ENCODE data around the gene RAP2B.

Gene RAP2B

GRCh38 chr3:153171256-153171655 lies 9.2 kb downstream of the RAP2B start:
- peaks cover 2% of the 10 kb centered on the region; the same call in 1 of the 2 replicates for H3K36me3 ChIP-seq (ENCODE audit: insufficient read depth, low read length)

GRCh38 chr3:153171918-153172317 lies 9.9 kb downstream of the RAP2B start:
- Histone ChIP-seq H3K79me2 (ENCODE audit: control insufficient read depth, insufficient read depth, low read length, unreplicated experiment) (peaks cover 13% of the 10 kb centered on the region), H3K4me1 (ENCODE audit: control insufficient read depth, insufficient read depth, low read length, unreplicated experiment) (peaks cover 7% of the 10 kb centered on the region), H2AFZ (ENCODE audit: low read length, unreplicated experiment) (no peak overlapping the region), H3K4me3 (ENCODE audit: low read depth, low read length) (no peak overlapping the region), H3K27me3 (ENCODE audit: insufficient read depth, low read length) (no peaks in the 10 kb centered on the region), H3K27ac (ENCODE audit: low read depth, low read length) (no peak overlapping the region), H3K36me3 (ENCODE audit: insufficient read depth, low read length) (peaks cover 3% of the 10 kb centered on the region; the same call in 1 of the 2 replicates)

More at GRCh38 chr3:153171256-153171655, 9.2 kb downstream of the RAP2B start:
- Histone ChIP-seq H3K27ac (ENCODE audit: low read depth, low read length) (no peak overlapping the region), H3K27me3 (ENCODE audit: insufficient read depth, low read length) (no peaks in the 10 kb centered on the region), H2AFZ (ENCODE audit: low read length, unreplicated experiment) (no peak overlapping the region), H3K4me3 (ENCODE audit: low read depth, low read length) (no peak overlapping the region), H3K4me1 (ENCODE audit: control insufficient read depth, insufficient read depth, low read length, unreplicated experiment) (peaks cover 14% of the 10 kb centered on the region), H3K79me2 (ENCODE audit: control insufficient read depth, insufficient read depth, low read length, unreplicated experiment) (peaks cover 19% of the 10 kb centered on the region)

- Histone ChIP-seq H3K36me3 (ENCODE audit: insufficient read depth, low read length) (peaks cover 3% of the 10 kb centered on the region; the same call in 1 of the 2 replicates), H2AFZ (ENCODE audit: low read length, unreplicated experiment) (no peak overlapping the region)
These were observed 11.1 kb downstream of the RAP2B start for GRCh38 chr3:153172796-153173757.

GRCh38 chr3:153173758-153174516 lies 11.9 kb downstream of the RAP2B start:
- Histone ChIP-seq H3K4me1 (ENCODE audit: control insufficient read depth, insufficient read depth, low read length, unreplicated experiment) (no peaks in the 10 kb centered on the region), H3K79me2 (ENCODE audit: control insufficient read depth, insufficient read depth, low read length, unreplicated experiment) (no peaks in the 10 kb centered on the region), H2AFZ (ENCODE audit: low read length, unreplicated experiment) (no peak overlapping the region), H3K27me3 (ENCODE audit: insufficient read depth, low read length) (no peaks in the 10 kb centered on the region), H3K27ac (ENCODE audit: low read depth, low read length) (no peak overlapping the region), H3K4me3 (ENCODE audit: low read depth, low read length) (no peak overlapping the region), H3K36me3 (ENCODE audit: insufficient read depth, low read length) (peaks cover 3% of the 10 kb centered on the region; the same call in 1 of the 2 replicates)

More at GRCh38 chr3:153172796-153173757, 11.1 kb downstream of the RAP2B start:
- H3K79me2 ChIP-seq (ENCODE audit: control insufficient read depth, insufficient read depth, low read length, unreplicated experiment), result peaks cover 3% of the 10 kb centered on the region
- H3K27ac ChIP-seq (ENCODE audit: low read depth, low read length), result no peak overlapping the region
- peaks cover under 1% of the 10 kb centered on the region for H3K4me1 ChIP-seq (ENCODE audit: control insufficient read depth, insufficient read depth, low read length, unreplicated experiment)
- no peak overlapping the region for H3K4me3 ChIP-seq (ENCODE audit: low read depth, low read length)
- H3K27me3 ChIP-seq (ENCODE audit: insufficient read depth, low read length), result no peaks in the 10 kb centered on the region

- Histone ChIP-seq H3K4me1 (ENCODE audit: control insufficient read depth, insufficient read depth, low read length, unreplicated experiment) (no peaks in the 10 kb centered on the region), H3K36me3 (ENCODE audit: insufficient read depth, low read length) (peaks cover 3% of the 10 kb centered on the region; the same call in 1 of the 2 replicates), H3K4me3 (ENCODE audit: low read depth, low read length) (no peak overlapping the region), H2AFZ (ENCODE audit: low read length, unreplicated experiment) (no peak overlapping the region), H3K27me3 (ENCODE audit: insufficient read depth, low read length) (no peaks in the 10 kb centered on the region), H3K79me2 (ENCODE audit: control insufficient read depth, insufficient read depth, low read length, unreplicated experiment) (no peaks in the 10 kb centered on the region), H3K27ac (ENCODE audit: low read depth, low read length) (no peak overlapping the region)
These were observed 14.2 kb downstream of the RAP2B start for GRCh38 chr3:153176197-153176596.

GRCh38 chr3:153180860-153181372 lies 18.9 kb downstream of the RAP2B start:
- Histone ChIP-seq H3K36me3 (ENCODE audit: insufficient read depth, low read length) (0 out of 2 replicates have a peak, but pooled peaks cover 3% of the 10 kb centered on the region), H3K4me1 (ENCODE audit: control insufficient read depth, insufficient read depth, low read length, unreplicated experiment) (no peaks in the 10 kb centered on the region), H3K79me2 (ENCODE audit: control insufficient read depth, insufficient read depth, low read length, unreplicated experiment) (no peaks in the 10 kb centered on the region), H3K4me3 (ENCODE audit: low read depth, low read length) (no peak overlapping the region), H2AFZ (ENCODE audit: low read length, unreplicated experiment) (no peak overlapping the region), H3K27ac (ENCODE audit: low read depth, low read length) (no peak overlapping the region), H3K27me3 (ENCODE audit: insufficient read depth, low read length) (no peaks in the 10 kb centered on the region)

- Histone ChIP-seq H3K4me3 (ENCODE audit: low read depth, low read length) (no peak overlapping the region), H3K4me1 (ENCODE audit: control insufficient read depth, insufficient read depth, low read length, unreplicated experiment) (no peaks in the 10 kb centered on the region), H3K27me3 (ENCODE audit: insufficient read depth, low read length) (no peaks in the 10 kb centered on the region), H2AFZ (ENCODE audit: low read length, unreplicated experiment) (peak overlapping the region; percentile 42), H3K27ac (ENCODE audit: low read depth, low read length) (no peak overlapping the region), H3K36me3 (ENCODE audit: insufficient read depth, low read length) (no peaks in the 10 kb centered on the region), H3K79me2 (ENCODE audit: control insufficient read depth, insufficient read depth, low read length, unreplicated experiment) (no peaks in the 10 kb centered on the region)
These were observed 20.7 kb downstream of the RAP2B start for GRCh38 chr3:153182501-153183293.

- H3K27me3 ChIP-seq (ENCODE audit: insufficient read depth, low read length), result no peaks in the 10 kb centered on the region
- H3K4me1 ChIP-seq (ENCODE audit: control insufficient read depth, insufficient read depth, low read length, unreplicated experiment), result no peaks in the 10 kb centered on the region
- H2AFZ ChIP-seq (ENCODE audit: low read length, unreplicated experiment), result no peak overlapping the region
- H3K36me3 ChIP-seq (ENCODE audit: insufficient read depth, low read length), result no peaks in the 10 kb centered on the region
- H3K79me2 ChIP-seq (ENCODE audit: control insufficient read depth, insufficient read depth, low read length, unreplicated experiment), result no peaks in the 10 kb centered on the region
- no peak overlapping the region for H3K4me3 ChIP-seq (ENCODE audit: low read depth, low read length)
- no peak overlapping the region for H3K27ac ChIP-seq (ENCODE audit: low read depth, low read length)
These were observed 28.9 kb downstream of the RAP2B start for GRCh38 chr3:153190923-153191322.

- Histone ChIP-seq H3K36me3 (ENCODE audit: insufficient read depth, low read length) (no peaks in the 10 kb centered on the region), H3K27ac (ENCODE audit: low read depth, low read length) (no peak overlapping the region), H3K79me2 (ENCODE audit: control insufficient read depth, insufficient read depth, low read length, unreplicated experiment) (no peaks in the 10 kb centered on the region), H3K4me1 (ENCODE audit: control insufficient read depth, insufficient read depth, low read length, unreplicated experiment) (no peaks in the 10 kb centered on the region), H3K4me3 (ENCODE audit: low read depth, low read length) (no peak overlapping the region), H3K27me3 (ENCODE audit: insufficient read depth, low read length) (no peaks in the 10 kb centered on the region), H2AFZ (ENCODE audit: low read length, unreplicated experiment) (no peak overlapping the region)
These were observed 30.3 kb downstream of the RAP2B start for GRCh38 chr3:153192327-153192726.
